GM19467 (cell line): ENCODE data around the gene NOL9.

Experiments
- ATAC-seq: cut with Tn5 transposase; IDR thresholded peaks from one replicate; pipeline ENCODE4 v1.9.1; 2021; ENCODE audit warnings: mild to moderate bottlenecking, moderate library complexity; ENCODE audit not compliant: unreplicated experiment

NOL9 gene

GRCh38 chr1:6526316-6526715 lies 28.0 kb downstream of the NOL9 start:
- no peak for ATAC-seq

- ATAC-seq: no peak
Measured at GRCh38 chr1:6523566-6523965, 30.7 kb downstream of the NOL9 start.

DNA sequence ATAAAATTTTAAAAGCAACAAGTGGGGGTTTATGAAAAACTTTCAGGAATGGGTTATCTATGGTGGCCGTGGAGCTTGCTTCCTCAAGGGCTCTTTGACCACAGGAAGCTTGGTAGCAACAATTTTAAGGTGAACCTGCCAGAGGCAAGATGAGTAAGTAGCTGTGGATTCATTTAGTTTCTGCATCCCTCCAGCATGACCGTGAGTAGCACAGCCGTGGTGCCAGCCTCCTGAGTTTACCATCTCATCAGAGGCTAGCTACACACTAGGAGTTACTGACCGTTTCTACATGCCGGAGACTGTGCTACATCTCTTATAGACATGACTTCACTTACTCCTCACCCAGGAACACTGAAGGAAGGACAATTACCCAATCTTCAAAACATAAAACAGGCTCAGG lies 32.8 kb downstream of the NOL9 start:
- ATAC-seq: no peak

- no peak for ATAC-seq
Measured at GRCh38 chr1:6519935-6520671, 34.2 kb downstream of the NOL9 start.

DNA sequence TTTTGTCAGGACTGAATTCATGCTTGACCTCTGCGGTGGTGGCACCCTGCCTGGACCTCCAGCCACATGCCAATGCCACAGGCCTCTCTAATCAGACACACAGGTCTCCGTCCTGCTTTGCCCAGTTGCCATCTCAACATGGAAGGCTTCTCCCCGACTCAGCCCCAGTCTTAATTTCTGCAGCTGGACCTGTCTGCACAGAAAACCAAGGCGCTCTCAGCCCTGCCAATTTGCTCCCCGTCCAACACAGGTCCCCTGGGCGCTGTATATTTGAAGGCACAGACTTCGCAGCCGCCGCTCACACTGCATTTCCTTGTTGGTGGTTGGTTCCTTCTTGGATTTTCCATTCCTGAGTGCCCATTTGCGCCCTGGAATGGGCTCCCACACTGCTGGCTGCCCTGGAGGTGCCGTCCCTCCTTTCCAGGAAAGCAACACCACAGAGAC lies 34.8 kb downstream of the NOL9 start:
- no peak for ATAC-seq

DNA sequence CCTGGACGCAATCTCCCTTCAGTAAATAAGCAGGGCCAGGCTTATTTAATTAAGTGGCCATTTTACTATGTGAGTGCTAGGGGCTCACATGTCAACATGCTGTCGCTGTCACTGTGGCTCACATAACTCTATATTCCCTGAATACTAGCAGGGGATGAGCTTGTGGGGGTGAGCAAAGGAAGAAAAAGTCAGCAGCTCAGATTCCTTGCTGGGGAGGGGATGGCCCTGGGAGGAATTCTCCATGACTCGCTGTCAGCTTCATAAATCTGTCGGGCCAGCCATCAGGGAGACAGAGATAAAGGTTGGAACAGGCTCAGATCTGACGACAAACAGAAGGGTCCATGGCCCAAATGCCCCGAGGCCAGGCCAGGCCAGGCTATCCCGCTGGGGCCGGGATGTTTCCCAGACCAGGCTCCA lies 36.9 kb downstream of the NOL9 start:
- no peak for ATAC-seq

- ATAC-seq: no peak
Measured at GRCh38 chr1:6515771-6516170, 38.5 kb downstream of the NOL9 start.

- no peak for ATAC-seq
Measured at GRCh38 chr1:6513320-6513801, 41.0 kb downstream of the NOL9 start.

DNA sequence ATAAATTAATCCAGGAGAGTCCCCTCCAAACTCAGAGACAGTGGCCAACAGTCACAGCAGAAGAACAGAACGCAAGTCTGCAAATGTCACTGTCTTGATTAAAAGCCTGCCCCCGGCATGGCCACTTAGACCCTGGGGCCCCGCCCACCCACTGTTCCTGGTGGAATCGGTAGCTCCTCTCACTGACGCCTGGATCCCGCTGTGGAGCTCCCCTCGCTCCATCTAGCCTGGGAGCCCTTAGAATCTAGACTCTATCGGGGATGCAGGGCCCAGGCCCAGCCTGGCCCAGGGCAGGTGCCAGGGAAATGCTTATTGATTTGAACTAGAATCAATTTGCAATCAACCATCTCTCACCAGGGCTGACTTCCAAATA lies 41.4 kb downstream of the NOL9 start:
- ATAC-seq: no peak

DNA sequence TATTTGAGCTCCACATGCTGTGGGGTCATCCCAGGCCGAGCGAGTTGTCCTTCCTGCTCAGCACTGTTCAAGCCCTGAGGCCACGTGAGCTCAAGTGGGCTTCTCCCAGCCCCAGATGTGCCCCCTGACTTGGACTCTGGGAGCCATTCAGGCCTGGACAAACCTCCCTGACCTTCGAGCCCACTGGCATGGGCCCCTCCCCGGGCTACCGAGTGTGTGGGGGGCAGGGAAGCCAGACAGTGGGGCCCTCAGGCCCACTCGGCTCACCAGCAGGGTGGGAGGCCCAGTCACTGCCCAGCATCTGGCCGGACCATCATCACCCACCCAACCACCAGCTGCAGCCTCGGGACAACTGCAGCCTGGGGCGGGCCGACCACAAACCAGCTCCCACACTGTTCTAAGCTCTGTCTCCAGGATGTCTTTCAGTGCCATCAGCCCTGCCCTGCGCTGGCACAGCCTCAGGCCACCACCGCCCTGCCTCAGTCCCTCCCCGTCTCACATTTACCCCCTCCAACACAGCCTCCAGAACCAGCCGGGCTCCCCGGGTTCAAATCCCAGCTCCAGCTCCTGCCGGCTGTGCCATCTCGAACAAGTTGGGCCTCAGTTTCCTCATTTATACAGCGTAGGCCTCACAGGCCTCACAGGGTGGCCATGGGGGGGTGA lies 41.9 kb downstream of the NOL9 start:
- no peak for ATAC-seq

DNA sequence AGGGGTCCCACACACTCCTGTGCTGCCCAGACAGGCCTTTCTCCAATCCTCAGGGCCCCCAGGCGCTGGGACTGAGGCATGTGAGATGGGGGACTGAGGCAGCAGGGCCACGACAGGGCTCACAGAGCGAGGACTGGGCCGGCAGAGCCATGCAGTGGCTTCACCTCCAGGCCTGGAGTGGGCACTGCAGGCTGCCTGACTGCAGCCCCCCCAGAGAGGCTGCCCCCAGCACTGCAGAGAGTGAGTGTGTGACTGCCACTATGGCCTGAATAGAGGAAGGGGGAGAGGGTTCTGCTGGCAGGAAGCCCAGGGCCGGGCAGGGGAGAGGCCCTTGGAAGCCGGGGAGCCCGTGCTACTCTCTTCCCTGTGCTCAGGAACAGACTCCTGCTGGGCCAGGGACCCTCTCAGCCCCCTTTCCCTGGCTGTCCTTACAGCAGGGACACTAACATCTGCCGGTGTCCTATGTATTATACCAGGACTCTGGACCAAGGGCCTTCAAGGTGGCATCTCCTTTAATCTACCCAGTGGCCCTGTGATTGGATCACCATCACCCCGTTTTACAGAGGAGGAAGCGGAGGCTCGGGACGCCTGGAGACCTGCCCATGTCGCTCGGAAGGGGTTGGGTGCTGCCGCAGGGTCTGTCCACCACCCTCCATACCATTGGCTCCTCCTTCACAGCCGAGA lies 42.6 kb downstream of the NOL9 start:
- ATAC-seq: no peak

- ATAC-seq: no peak
Measured at GRCh38 chr1:6511056-6511455, 43.3 kb downstream of the NOL9 start.

DNA sequence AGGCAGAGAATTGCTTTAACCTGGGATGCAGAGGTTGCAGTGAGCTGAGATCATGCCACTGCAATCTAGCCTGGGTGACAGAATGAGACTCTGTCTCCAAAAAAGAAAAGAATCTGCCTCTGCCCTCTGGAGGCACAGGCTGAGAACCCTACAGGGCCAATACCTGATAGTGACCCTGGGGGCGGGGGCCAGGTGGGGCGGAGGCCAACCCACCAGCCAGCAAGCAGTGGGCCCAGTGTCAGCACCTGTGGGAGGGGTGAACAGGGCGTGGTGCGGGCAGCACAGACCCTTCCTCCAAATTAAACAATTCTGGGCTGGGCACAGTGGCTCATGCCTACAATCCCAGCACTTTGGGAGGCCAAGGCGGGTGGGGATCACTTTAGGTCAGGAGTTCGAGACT lies 43.8 kb downstream of the NOL9 start:
- ATAC-seq: no peak

DNA sequence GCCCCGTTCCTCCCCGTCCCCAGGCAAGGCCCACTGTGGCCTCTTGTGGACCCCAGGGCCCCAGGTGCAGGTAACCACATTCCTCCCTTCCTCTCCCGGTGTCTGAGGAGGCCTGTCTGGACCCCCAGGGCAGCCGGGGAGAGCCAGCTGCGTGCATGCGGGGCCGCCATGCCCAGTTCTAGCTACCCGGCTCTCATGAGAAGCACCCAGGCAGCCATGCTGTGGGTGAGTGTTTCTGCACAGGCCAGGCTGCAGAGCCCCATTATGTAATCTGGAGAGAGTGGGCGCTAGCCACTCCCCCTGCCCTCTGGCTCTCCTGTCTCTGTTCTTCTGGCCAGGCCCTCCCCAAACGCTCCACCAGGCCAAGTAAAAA lies 44.4 kb downstream of the NOL9 start:
- no peak for ATAC-seq

DNA sequence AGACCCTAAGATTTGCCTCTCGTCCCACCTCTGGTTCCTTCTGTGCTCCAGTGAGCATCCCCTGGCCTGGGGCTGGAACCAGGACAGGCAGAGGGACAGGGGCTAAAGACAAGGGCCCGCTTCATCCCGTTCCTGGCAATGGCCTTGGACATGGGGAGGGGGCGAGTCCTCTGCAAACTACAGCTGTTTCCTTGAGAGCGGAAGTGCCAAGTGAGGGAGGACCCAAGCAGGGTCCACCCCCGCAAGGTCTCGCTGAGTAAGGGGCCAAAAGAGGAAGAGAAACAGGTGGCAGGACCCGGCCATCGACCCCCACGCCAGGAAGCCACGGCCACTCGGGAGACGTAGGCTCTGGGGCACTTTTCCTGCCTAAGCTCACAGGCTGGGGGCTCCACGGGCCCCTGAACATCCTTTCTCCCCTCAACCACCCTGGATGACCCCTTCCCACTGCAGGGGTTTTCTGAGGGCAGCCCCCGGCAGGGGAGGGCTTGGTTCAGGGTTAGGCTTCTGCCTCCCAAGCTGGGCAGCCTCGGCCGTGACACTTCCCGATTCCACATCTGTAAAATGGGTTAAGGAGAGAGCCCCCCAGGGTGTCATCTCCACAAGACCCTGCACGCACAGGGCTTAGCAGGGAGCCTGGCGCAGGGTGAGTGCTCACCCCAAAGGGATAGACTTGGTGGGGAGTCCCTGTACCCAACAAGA lies 44.9 kb downstream of the NOL9 start:
- no peak for ATAC-seq

DNA sequence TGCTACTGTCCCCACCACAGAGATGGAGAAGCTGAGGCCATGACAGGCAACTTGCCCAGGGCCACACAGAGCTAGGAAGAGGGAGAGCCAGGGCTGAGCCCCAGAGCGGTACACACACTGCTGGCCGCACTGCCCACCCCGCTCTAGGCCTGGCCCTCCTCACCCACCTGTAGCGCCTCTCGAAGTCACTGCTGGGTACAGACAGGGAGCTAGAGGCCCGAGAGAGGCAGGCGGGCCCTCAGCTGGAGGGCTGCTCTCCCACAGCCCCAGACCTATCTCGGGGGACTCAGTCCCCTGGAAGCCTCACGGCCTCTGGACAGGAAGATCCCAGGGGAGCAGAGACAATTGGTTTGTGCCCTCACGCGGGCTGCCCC lies 45.5 kb downstream of the NOL9 start:
- ATAC-seq: no peak

DNA sequence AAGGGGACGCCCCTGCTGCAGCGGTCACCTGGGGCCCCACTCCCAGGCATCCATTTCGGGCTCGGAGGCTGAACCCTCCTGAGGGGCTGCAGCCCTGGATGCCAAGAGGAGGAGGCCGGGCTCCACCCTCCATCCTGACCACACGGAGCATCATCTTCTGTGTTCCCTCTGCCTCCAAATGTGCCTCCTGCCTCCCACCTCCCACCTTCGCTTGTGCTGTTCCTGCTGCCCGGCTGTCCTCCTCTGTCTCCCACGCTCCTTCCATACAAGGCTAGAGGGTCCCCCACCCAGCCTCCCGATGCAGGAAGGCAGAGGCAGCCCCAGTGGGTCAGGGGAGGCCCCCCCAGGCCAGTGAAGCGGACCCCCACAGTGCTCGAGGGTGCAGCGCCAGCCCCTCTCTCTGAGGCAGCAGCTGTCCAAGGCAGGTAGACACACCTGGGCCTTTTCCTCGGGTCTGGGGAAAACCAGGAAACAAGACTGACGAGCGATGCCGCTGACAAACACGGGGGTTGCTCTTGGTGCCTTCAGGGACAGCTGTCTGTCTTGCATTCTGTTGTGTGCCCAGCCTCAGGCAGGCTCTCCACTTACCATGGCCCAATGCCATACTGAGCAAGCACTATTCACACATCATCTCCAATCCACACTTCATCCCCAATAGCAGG lies 46.0 kb downstream of the NOL9 start:
- no peak for ATAC-seq

GRCh38 chr1:6507461-6507911 lies 46.8 kb downstream of the NOL9 start:
- ATAC-seq: no peak

DNA sequence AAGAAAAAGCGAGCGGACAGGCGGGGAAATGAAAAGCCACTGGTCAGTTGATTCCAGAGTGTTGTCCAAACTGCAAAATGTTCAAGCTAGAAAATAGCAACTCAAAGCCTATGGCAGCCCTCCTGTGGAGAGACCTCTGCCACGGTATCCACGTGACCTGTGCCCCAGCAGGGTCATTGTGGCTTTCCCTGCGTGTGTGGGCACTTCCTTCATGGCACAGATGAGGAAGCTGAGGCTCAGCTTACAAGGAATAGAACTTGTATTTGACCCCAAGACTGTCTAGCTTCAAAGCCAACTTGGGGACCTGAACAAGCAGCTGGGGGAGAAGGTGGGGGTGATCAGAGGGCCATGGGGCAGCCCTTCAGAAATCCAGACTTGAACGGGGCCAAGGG lies 47.3 kb downstream of the NOL9 start:
- ATAC-seq: no peak

DNA sequence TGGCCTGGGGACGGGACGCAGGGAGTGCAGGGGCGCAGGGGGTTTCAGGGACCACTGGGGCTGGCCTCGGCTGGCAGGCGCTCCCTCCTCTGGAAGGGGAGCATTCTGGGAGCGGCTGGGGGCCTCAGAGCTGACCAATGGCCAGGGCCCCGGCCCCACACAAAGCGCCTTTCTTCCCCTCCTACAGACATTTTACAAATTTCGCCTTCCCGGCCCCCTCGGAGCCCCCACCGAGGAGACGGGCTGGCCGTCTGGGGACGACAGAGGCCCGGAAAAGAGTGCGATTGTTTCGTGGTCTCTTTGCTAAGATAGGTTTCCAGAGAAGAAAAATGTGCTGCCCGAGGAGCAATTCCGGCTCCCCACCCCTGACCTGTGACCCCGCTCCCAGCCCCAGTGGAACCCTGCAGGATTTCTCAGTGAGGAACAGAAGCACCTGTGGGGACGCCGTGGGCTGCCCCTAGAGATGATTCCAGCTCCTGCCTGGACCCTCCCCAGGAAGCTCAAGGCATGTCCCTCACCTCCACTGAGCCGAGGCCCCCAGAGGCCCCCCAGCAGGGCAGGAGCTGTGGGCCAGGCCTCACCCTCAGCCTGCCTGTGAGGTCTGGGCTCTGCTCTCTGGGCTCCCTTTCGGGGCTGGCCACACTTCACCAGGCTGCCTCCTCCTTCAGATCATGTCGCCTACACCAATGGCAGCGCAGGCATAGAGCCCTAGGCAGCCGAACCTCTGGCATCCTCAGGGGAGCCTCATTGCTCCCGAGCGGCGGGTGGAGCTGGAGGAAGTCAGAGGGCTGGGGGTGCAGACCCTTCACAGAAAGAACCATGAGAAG lies 47.9 kb downstream of the NOL9 start:
- ATAC-seq: no peak
